ENCODE results near the gene APP. TPM values are rescaled to one million over a fixed set of nuclear protein-coding genes. Genes with fewer than 3 reads are reported as not detected.

Gene APP
- total and polyA plus RNA-seq, 7 donors = 71.7 to 355 (median 270) TPM

- no peaks in the 10 kb centered on the region for H3K27me3 ChIP-seq
- no peak overlapping the region for H3K4me3 ChIP-seq
- H3K4me1 ChIP-seq = peaks cover 0 to 10% (median 0%) of the 10 kb centered on the region in 4 donors
- H3K36me3 ChIP-seq = no peaks in the 10 kb centered on the region
- TF ChIP-seq POLR2AphosphoS5 (IDR thresholded peaks at IDR 0.05) (no peak), POLR2A (IDR thresholded peaks at IDR 0.05) (no peak), EP300 (IDR thresholded peaks at IDR 0.05) (no peak), CTCF (IDR thresholded peaks at IDR 0.05) (no peak)
- intact Hi-C loops (cut with DNase I) = no loop called here
- 80 to 83% methylated on average over 4 of the region's 4 CpGs for WGBS, 2 donors
- no peak for DNase-seq
- no peaks in the 10 kb centered on the region for H3K9me3 ChIP-seq
- peak overlapping the region in 3 of 4 donors; percentile 29 to 51 (median 34) for H3K27ac ChIP-seq
Measured at GRCh38 chr21:26079366-26079765, 91.2 kb downstream of the APP start.

GRCh38 chr21:26077521-26077920, 93.0 kb downstream of the APP start:
- peaks cover 0 to 10% (median 0%) of the 10 kb centered on the region in 4 donors for H3K4me1 ChIP-seq
- peak overlapping the region in 1 of 4 donors; percentile 5 for H3K27ac ChIP-seq
- DNase-seq = no peak
- TF ChIP-seq EP300 (IDR thresholded peaks at IDR 0.05) = no peak
- no peak for TF ChIP-seq POLR2A (IDR thresholded peaks at IDR 0.05)
- TF ChIP-seq POLR2AphosphoS5 (IDR thresholded peaks at IDR 0.05) = no peak
- no peak for TF ChIP-seq CTCF (IDR thresholded peaks at IDR 0.05)
- H3K4me3 ChIP-seq = no peak overlapping the region
- no peaks in the 10 kb centered on the region for H3K27me3 ChIP-seq
- 90 to 91% methylated on average over 7 of the region's 7 CpGs for WGBS, 2 donors
- intact Hi-C loops (cut with DNase I) = no loop called here
- no peaks in the 10 kb centered on the region for H3K36me3 ChIP-seq
- no peaks in the 10 kb centered on the region for H3K9me3 ChIP-seq

- no peak overlapping the region for H3K4me3 ChIP-seq
- no peak overlapping the region for H3K27ac ChIP-seq
- DNase-seq = no peak
- H3K9me3 ChIP-seq = no peaks in the 10 kb centered on the region
- H3K36me3 ChIP-seq = no peaks in the 10 kb centered on the region
- intact Hi-C loops (cut with DNase I) = loop anchor here (5.0 kb wide), 1 partner anchor 94 kb away; no protein-coding TSS in a partner anchor
- TF ChIP-seq POLR2A (IDR thresholded peaks at IDR 0.05) (no peak), POLR2AphosphoS5 (IDR thresholded peaks at IDR 0.05) (no peak)
- no peaks in the 10 kb centered on the region for H3K27me3 ChIP-seq
- WGBS, 2 donors = 89 to 96% methylated on average over 9 of the region's 9 CpGs
- peaks cover 0 to 35% (median 24%) of the 10 kb centered on the region in 4 donors for H3K4me1 ChIP-seq
Measured at GRCh38 chr21:26072666-26073615, 97.6 kb downstream of the APP start.

GRCh38 chr21:26070822-26071425, 99.6 kb downstream of the APP start:
- peak; percentile 81 for DNase-seq
- Histone ChIP-seq H3K27me3 (no peaks in the 10 kb centered on the region), H3K4me1 (peaks cover 0 to 27% (median 25%) of the 10 kb centered on the region in 4 donors), H3K27ac (peak overlapping the region in 3 of 4 donors; percentile 23 to 30 (median 24)), H3K4me3 (peak overlapping the region in 1 of 4 donors; percentile 1), H3K9me3 (no peaks in the 10 kb centered on the region), H3K36me3 (no peaks in the 10 kb centered on the region)
- 6 to 8% methylated on average over 8 of the region's 8 CpGs for whole genome bisulfite sequencing, 2 donors
- intact Hi-C loops (cut with DNase I) = loop anchor here (5.0 kb wide), 1 partner anchor 96 kb away; no protein-coding TSS in a partner anchor
- TF ChIP-seq EP300 (IDR thresholded peaks at IDR 0.05) (no peak), POLR2A (IDR thresholded peaks at IDR 0.05) (no peak), CTCF (IDR thresholded peaks at IDR 0.05) (no peak), POLR2AphosphoS5 (IDR thresholded peaks at IDR 0.05) (no peak)

- no peak overlapping the region for H3K27ac ChIP-seq
Measured at GRCh38 chr21:26070121-26070520, 100.4 kb downstream of the APP start.

More at GRCh38 chr21:26070121-26070520, 100.4 kb downstream of the APP start:
- H3K27me3 ChIP-seq = no peaks in the 10 kb centered on the region
- TF ChIP-seq EP300 (IDR thresholded peaks at IDR 0.05) (no peak), POLR2AphosphoS5 (IDR thresholded peaks at IDR 0.05) (no peak)
- peaks cover 0 to 27% (median 25%) of the 10 kb centered on the region in 4 donors for H3K4me1 ChIP-seq
- no peak overlapping the region for H3K4me3 ChIP-seq
- 35 to 62% methylated on average over 2 of the region's 2 CpGs for WGBS, 2 donors
- DNase-seq = no peak
- H3K9me3 ChIP-seq = no peaks in the 10 kb centered on the region
- H3K36me3 ChIP-seq = no peaks in the 10 kb centered on the region
- intact Hi-C loops (cut with DNase I) = loop anchor here (5.0 kb wide), 1 partner anchor 97 kb away; no protein-coding TSS in a partner anchor
